SU-DHL-6 (cell line): ENCODE measurements around the gene IL37.

Experiments
- H2AFZ ChIP-seq: fragments of 200-600 bp; sonication (generic); 2 replicates; pipeline ENCODE4 v1.6.1; 2014; ENCODE audit warnings: low read depth, mild to moderate bottlenecking, moderate library complexity, mixed read lengths, antibody characterized with exemption, low read length; ENCODE audit not compliant: severe bottlenecking
- H3F3A ChIP-seq: fragments of 200-600 bp; shearing (Covaris generic); 2 replicates; pipeline ENCODE4 v1.6.0; 2016; ENCODE audit warnings: antibody characterized with exemption, mild to moderate bottlenecking; ENCODE audit not compliant: insufficient read depth
- H3K27ac ChIP-seq: fragments of 200-600 bp; sonication (generic); 2 replicates; pipeline ENCODE4 v1.5.1; 2016; ENCODE audit warnings: low read depth, mild to moderate bottlenecking, low read length, moderate library complexity, mixed read lengths
- H3K27me3 ChIP-seq: fragments of 200-600 bp; sonication (generic), shearing (Covaris generic); 2 replicates; pipeline ENCODE4 v1.6.0; 2014; ENCODE audit warnings: mild to moderate bottlenecking, low read length
- H3K36me3 ChIP-seq: fragments of 200-600 bp; sonication (generic); 2 replicates; pipeline ENCODE4 v1.6.1; 2014; ENCODE audit warnings: mild to moderate bottlenecking, low read length, mixed read lengths
- H3K4me2 ChIP-seq: fragments of 300-600, 200-600 bp; shearing (Covaris generic), sonication (generic); 2 replicates; pipeline ENCODE4 v1.6.0; 2014; ENCODE audit warnings: low read length, low read depth, mild to moderate bottlenecking; ENCODE audit not compliant: poor library complexity, severe bottlenecking
- H3K4me3 ChIP-seq: fragments of 200-600 bp; sonication (generic); 2 replicates; pipeline ENCODE4 v1.5.1; 2014; ENCODE audit warnings: antibody characterized with exemption, low read length, mild to moderate bottlenecking, mixed read lengths; ENCODE audit not compliant: insufficient read depth, poor library complexity, severe bottlenecking
- H3K79me2 ChIP-seq: fragments of 200-600 bp; sonication (generic); 2 replicates; pipeline ENCODE4 v1.6.1; 2014; ENCODE audit warnings: mild to moderate bottlenecking, low read length, moderate library complexity; ENCODE audit not compliant: insufficient read depth
- H3K9ac ChIP-seq: fragments of 200-600 bp; sonication (generic); 2 replicates; pipeline ENCODE4 v1.7.0; 2014; ENCODE audit warnings: mild to moderate bottlenecking, low read length
- H3K9me2 ChIP-seq: fragments of 200-600 bp; sonication (generic); replicated peaks from 2 replicates; pipeline ENCODE4 v1.6.1; 2014; ENCODE audit warnings: low read length; ENCODE audit not compliant: insufficient read depth
- H3K9me3 ChIP-seq: fragments of 200-600 bp; sonication (generic); 2 replicates; pipeline ENCODE4 v1.6.1; 2014; ENCODE audit warnings: low read length, mixed read lengths; ENCODE audit not compliant: insufficient read depth
- H4K20me1 ChIP-seq: fragments of 200-600 bp; sonication (generic); 2 replicates; pipeline ENCODE4 v1.6.1; 2014; ENCODE audit warnings: low read depth, mild to moderate bottlenecking, antibody characterized with exemption, low read length, moderate library complexity, mixed read lengths
- CTCF ChIP-seq: fragments of 200-600 bp; sonication (generic); IDR thresholded peaks from one replicate; pipeline ENCODE4 v1.5.1; 2017; ENCODE audit warnings: antibody characterized with exemption, mild to moderate bottlenecking, low read length, moderate library complexity; ENCODE audit not compliant: insufficient read depth, poor library complexity, severe bottlenecking
- EZH2phosphoT487 ChIP-seq: fragments of 200-600 bp; sonication (generic), shearing (Covaris generic); conservative IDR thresholded peaks from 2 replicates; pipeline ENCODE4 v1.6.1; 2018; ENCODE audit warnings: mild to moderate bottlenecking, antibody characterized with exemption, low read length, moderate library complexity, mixed read lengths

Gene IL37

GRCh38 chr2:112910865-112911264, at the start of gene IL37:
Gene IL37 (plus strand): TSS chr2:112911165. CDS start chr2:112913013, 1,848 bp downstream.
- Histone ChIP-seq H3K79me2 (no peaks in the 10 kb centered on the region), H3K36me3 (no peaks in the 10 kb centered on the region), H3K27me3 (no peaks in the 10 kb centered on the region), H3K4me2 (no peak within 1 kb of the TSS), H3K4me3 (no peak within 1 kb of the TSS), H3F3A (no peaks in the 10 kb centered on the region), H2AFZ (no peak within 1 kb of the TSS), H3K9me3 (no peaks in the 10 kb centered on the region), H3K9ac (no peak within 1 kb of the TSS), H3K27ac (no peak within 1 kb of the TSS), H4K20me1 (no peaks in the 10 kb centered on the region), H3K9me2 (no peaks in the 10 kb centered on the region)
- TF ChIP-seq EZH2phosphoT487 (no peak), CTCF (no peak)

GRCh38 chr2:112864072-112864471, 46.9 kb upstream of the IL37 start:
- H3F3A ChIP-seq: no peaks in the 10 kb centered on the region
- H3K27ac ChIP-seq: no peak overlapping the region
- no peak overlapping the region for H2AFZ ChIP-seq
- no peaks in the 10 kb centered on the region for H3K79me2 ChIP-seq
- H3K27me3 ChIP-seq: no peaks in the 10 kb centered on the region
- no peak overlapping the region for H3K4me2 ChIP-seq
- no peaks in the 10 kb centered on the region for H3K36me3 ChIP-seq
- no peak overlapping the region for H3K4me3 ChIP-seq
- no peaks in the 10 kb centered on the region for H4K20me1 ChIP-seq
- TF ChIP-seq EZH2phosphoT487 (no peak), CTCF (no peak)
- H3K9me3 ChIP-seq: peaks cover 20% of the 10 kb centered on the region; the same call in 1 of the 2 replicates
- H3K9me2 ChIP-seq: no peaks in the 10 kb centered on the region
- H3K9ac ChIP-seq: no peak overlapping the region

GRCh38 chr2:112866128-112866835, 44.7 kb upstream of the IL37 start:
- no peaks in the 10 kb centered on the region for H3F3A ChIP-seq
- TF ChIP-seq CTCF (no peak), EZH2phosphoT487 (no peak)
- H3K9ac ChIP-seq: no peak overlapping the region
- H3K27me3 ChIP-seq: no peaks in the 10 kb centered on the region
- H3K36me3 ChIP-seq: no peaks in the 10 kb centered on the region
- H2AFZ ChIP-seq: no peak overlapping the region
- H3K9me2 ChIP-seq: no peaks in the 10 kb centered on the region
- no peaks in the 10 kb centered on the region for H4K20me1 ChIP-seq
- H3K4me3 ChIP-seq: no peak overlapping the region
- H3K79me2 ChIP-seq: no peaks in the 10 kb centered on the region
- peaks cover 9% of the 10 kb centered on the region; the same call in 1 of the 2 replicates for H3K9me3 ChIP-seq
- H3K4me2 ChIP-seq: no peak overlapping the region
- H3K27ac ChIP-seq: no peak overlapping the region
